ENCODE data around the gene DHX36. TPM values are rescaled to one million over a fixed set of nuclear protein-coding genes. Genes with fewer than 3 reads are reported as not detected.

The DHX36 gene
- total and polyA plus RNA-seq, 7 donors = 41.8 to 117 (median 72.3) TPM

DNA sequence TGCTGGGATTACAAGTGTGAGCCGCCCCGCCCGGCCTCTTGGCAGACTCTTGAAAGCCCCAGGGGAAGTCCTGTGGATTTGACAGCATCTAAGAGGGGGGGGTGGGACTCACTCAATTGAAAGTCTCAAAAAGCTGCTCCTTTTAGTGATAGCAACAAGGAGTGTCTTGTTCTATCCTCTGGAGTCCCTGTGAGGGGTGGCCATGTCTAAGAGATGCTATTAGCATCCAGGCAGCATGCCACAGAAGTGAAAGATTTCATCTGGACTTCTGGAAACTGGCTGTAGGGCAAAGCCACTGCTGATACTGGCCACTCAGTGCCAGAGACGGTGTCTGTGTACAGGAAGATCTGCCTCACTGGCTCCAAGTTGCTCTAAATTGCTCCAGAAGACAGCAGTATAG is 74.0 kb downstream of the DHX36 start:
- ATAC-seq (no peak), DNase-seq (no peak)
- Histone ChIP-seq H3K4me1 (no peaks in the 10 kb centered on the region), H3K4me3 (no peak overlapping the region), H3K27me3 (ENCODE audit: insufficient read depth in 3 of 3, low read length in 2 of 3) (no peaks in the 10 kb centered on the region), H3K27ac (no peak overlapping the region), H3K9me3 (no peaks in the 10 kb centered on the region), H3K36me3 (ENCODE audit: insufficient read depth in 1 of 2, low read depth in 1 of 2) (peaks cover 4 to 62% of the 10 kb centered on the region in 2 donors)
- TF ChIP-seq, protein P1, sequence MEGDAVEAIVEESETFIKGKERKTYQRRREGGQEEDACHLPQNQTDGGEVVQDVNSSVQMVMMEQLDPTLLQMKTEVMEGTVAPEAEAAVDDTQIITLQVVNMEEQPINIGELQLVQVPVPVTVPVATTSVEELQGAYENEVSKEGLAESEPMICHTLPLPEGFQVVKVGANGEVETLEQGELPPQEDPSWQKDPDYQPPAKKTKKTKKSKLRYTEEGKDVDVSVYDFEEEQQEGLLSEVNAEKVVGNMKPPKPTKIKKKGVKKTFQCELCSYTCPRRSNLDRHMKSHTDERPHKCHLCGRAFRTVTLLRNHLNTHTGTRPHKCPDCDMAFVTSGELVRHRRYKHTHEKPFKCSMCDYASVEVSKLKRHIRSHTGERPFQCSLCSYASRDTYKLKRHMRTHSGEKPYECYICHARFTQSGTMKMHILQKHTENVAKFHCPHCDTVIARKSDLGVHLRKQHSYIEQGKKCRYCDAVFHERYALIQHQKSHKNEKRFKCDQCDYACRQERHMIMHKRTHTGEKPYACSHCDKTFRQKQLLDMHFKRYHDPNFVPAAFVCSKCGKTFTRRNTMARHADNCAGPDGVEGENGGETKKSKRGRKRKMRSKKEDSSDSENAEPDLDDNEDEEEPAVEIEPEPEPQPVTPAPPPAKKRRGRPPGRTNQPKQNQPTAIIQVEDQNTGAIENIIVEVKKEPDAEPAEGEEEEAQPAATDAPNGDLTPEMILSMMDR (IDR thresholded peaks at IDR 0.05) = no peak
- WGBS, 3 donors = 94 to 97% (median 96%) methylated on average over 4 of the region's 4 CpGs
- intact Hi-C loops (cut with DNase I) = loop anchor here in 1 of 2 donors (5.0 to 10.0 kb wide), 3 partner anchors 128 to 1205 kb away; partner anchors contain the start of gene ARHGEF26

DNA sequence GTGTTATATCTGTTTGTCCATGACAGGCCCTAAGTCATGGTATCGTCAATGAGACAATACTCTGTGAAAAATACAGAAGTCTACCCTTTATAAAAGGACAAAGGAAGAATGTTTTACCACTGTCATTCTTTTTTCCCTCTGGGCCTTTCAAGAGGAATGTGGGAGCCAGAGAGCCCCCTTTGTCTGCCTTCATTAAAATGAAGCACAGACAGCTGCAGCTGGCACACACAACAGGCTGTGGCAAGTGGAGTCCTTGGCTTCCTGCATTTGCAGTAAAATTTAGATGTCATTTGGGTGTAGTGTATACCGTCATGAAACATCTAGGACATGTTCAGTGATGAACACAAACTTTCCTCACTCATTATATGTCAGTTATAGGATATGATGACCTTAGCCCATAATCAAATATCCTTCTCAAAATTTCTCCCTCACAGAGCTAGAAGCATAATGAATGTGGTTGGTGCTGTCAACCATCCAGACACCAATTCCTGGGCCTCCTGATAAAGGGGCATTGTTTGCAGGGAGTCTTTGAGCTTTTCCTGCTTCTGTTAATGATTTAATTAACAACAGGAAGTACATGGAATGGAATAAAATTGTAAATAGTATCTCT is 76.4 kb downstream of the DHX36 start:
- WGBS, 3 donors = 36 to 60% (median 47%) methylated on average over 2 of the region's 2 CpGs
- Histone ChIP-seq H3K4me1 (no peaks in the 10 kb centered on the region), H3K9me3 (no peaks in the 10 kb centered on the region), H3K27ac (no peak overlapping the region), H3K27me3 (ENCODE audit: insufficient read depth in 3 of 3, low read length in 2 of 3) (no peaks in the 10 kb centered on the region), H3K36me3 (ENCODE audit: insufficient read depth in 1 of 2, low read depth in 1 of 2) (peaks cover 0 to 40% of the 10 kb centered on the region in 2 donors), H3K4me3 (no peak overlapping the region)
- no peak for ATAC-seq
- DNase-seq = no peak
- TF ChIP-seq, protein P1 (IDR thresholded peaks at IDR 0.05) = no peak
- intact Hi-C loops (cut with DNase I) = no loop called here

DNA sequence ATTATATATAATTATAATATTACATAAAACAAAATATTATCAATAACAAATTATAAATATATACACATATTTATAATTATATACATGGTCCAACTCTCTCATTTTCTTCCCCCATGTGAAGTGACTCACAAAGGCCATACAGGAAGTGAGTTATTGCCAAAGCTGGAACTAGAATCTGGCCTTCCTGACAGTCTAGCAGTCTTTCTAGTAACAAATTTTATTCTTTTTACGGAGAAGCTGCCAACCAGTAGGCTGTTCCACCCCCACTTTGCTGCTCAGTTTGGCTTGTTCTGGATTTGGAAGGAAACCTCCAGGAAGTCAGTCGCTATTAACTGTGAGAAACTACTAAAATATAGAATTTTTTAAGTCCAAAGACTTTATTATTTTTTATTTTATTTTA is 79.6 kb downstream of the DHX36 start:
- ATAC-seq (no peak), DNase-seq (no peak)
- H3K4me3 ChIP-seq = no peak overlapping the region
- TF ChIP-seq, protein P1 (IDR thresholded peaks at IDR 0.05) = no peak
- H3K27me3 ChIP-seq (ENCODE audit: insufficient read depth in 3 of 3, low read length in 2 of 3) = no peaks in the 10 kb centered on the region
- no peaks in the 10 kb centered on the region for H3K9me3 ChIP-seq
- 36 to 53% (median 40%) methylated on average over 2 of the region's 2 CpGs for WGBS, 3 donors
- no peaks in the 10 kb centered on the region for H3K4me1 ChIP-seq
- intact Hi-C loops (cut with DNase I) = no loop called here
- H3K27ac ChIP-seq = no peak overlapping the region
- H3K36me3 ChIP-seq (ENCODE audit: insufficient read depth in 1 of 2, low read depth in 1 of 2) = peaks cover 0 to 9% of the 10 kb centered on the region in 2 donors

DNA sequence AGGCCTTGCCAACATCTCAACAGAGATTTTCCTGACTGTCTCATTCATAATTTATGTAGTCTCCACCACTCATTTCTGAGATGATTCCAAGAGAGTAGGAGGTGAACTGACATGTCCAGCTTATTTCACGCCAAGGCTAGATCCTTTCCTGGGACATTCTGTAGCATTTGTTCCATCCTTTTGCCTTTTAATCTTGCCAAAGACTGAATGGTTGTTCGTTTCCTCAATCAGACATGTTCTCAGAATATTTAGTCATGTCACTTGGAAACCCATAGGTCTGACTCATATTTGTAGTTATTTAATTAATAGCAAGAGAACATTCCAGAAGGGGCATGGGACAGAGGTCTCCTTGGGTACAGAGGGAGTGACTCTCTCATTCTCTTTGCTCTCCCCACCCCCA is 80.9 kb downstream of the DHX36 start:
- TF ChIP-seq, protein P1 (IDR thresholded peaks at IDR 0.05) = no peak
- intact Hi-C loops (cut with DNase I) = no loop called here
- ATAC-seq = peak in 3 of 4 donors; percentile 19 to 57 (median 47)
- DNase-seq = no peak
- no peaks in the 10 kb centered on the region for H3K27me3 ChIP-seq (ENCODE audit: insufficient read depth in 3 of 3, low read length in 2 of 3)
- WGBS, 3 donors = 24 to 42% (median 28%) methylated on average over 2 of the region's 2 CpGs
- H3K9me3 ChIP-seq = no peaks in the 10 kb centered on the region
- no peak overlapping the region for H3K4me3 ChIP-seq
- H3K36me3 ChIP-seq (ENCODE audit: insufficient read depth in 1 of 2, low read depth in 1 of 2) = no peaks in the 10 kb centered on the region
- H3K27ac ChIP-seq = no peak overlapping the region
- no peaks in the 10 kb centered on the region for H3K4me1 ChIP-seq

DNA sequence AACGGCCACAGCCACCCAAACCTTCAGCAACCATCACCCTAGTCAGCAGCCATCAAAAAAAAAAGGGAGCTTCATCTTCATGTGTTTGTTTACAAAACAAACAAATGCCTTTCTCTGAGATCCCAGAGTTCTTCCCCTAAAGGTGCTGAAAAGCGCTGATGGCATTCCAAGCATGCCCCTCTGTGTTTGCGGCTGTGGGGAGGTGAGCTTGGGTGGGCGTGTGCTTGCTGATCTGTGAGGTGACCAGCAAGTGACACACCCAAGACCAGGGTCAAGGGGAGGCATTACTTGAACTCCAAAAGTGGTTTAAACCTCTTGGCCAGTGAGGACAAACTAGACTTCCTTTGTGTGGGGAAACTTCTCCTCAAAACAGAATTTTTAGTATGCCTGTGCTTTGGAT is 81.5 kb downstream of the DHX36 start:
- no peak overlapping the region for H3K4me3 ChIP-seq
- TF ChIP-seq, protein P1 (IDR thresholded peaks at IDR 0.05) = no peak
- 78 to 81% (median 81%) methylated on average over 4 of the region's 4 CpGs for WGBS, 3 donors
- ATAC-seq (no peak), DNase-seq (no peak)
- no peak overlapping the region for H3K27ac ChIP-seq
- no peaks in the 10 kb centered on the region for H3K9me3 ChIP-seq
- no peaks in the 10 kb centered on the region for H3K27me3 ChIP-seq (ENCODE audit: insufficient read depth in 3 of 3, low read length in 2 of 3)
- no peaks in the 10 kb centered on the region for H3K4me1 ChIP-seq
- H3K36me3 ChIP-seq (ENCODE audit: insufficient read depth in 1 of 2, low read depth in 1 of 2) = no peaks in the 10 kb centered on the region
- intact Hi-C loops (cut with DNase I) = no loop called here
